Osteoblast (primary cell): ENCODE measurements around the gene MARCHF3. TPM values are rescaled to one million over a fixed set of nuclear protein-coding genes. Genes with fewer than 3 reads are reported as not detected.

Source experiments
- DNase-seq: peaks from one replicate; pipeline ENCODE4 v3.0.0; 2011; ENCODE audit warnings: low spot score, mixed read lengths; ENCODE audit not compliant: insufficient read length; ENCODE audit errors: missing footprints
- H2AFZ ChIP-seq: 2 replicates; pipeline ENCODE4 v1.6.0; 2011; ENCODE audit warnings: mild to moderate bottlenecking, low read length
- H3K27ac ChIP-seq: 2 replicates; pipeline ENCODE4 v1.5.1; 2011; ENCODE audit warnings: mild to moderate bottlenecking, low read depth, low read length, moderate library complexity
- H3K27me3 ChIP-seq: 2 replicates; pipeline ENCODE4 v1.6.0; 2012; ENCODE audit warnings: mild to moderate bottlenecking, control low read depth, inconsistent platforms, low read length, moderate library complexity; ENCODE audit not compliant: insufficient read depth
- H3K36me3 ChIP-seq: 2 replicates; pipeline ENCODE4 v1.5.1; 2011; ENCODE audit warnings: mild to moderate bottlenecking, low read length, control low read depth, moderate library complexity; ENCODE audit not compliant: insufficient read depth
- H3K4me1 ChIP-seq: 2 replicates; pipeline ENCODE4 v1.5.1; 2011; ENCODE audit warnings: mild to moderate bottlenecking, low read length, control low read depth, moderate library complexity; ENCODE audit not compliant: insufficient read depth
- H3K4me2 ChIP-seq: 2 replicates; pipeline ENCODE4 v1.6.0; 2011; ENCODE audit warnings: mild to moderate bottlenecking, low read length; ENCODE audit not compliant: insufficient read depth
- H3K4me3 ChIP-seq: fragments of 200-600 bp; sonication (generic); 3 replicates; pipeline ENCODE4 v1.5.1; 2012; ENCODE audit warnings: mild to moderate bottlenecking, low read length, inconsistent platforms; ENCODE audit not compliant: insufficient read depth
- H3K79me2 ChIP-seq: 2 replicates; pipeline ENCODE4 v1.6.0; 2012; ENCODE audit warnings: mild to moderate bottlenecking, low read length, control low read depth, inconsistent platforms; ENCODE audit not compliant: insufficient read depth
- H3K9me3 ChIP-seq: 2 replicates; pipeline ENCODE4 v1.5.1; 2011; ENCODE audit warnings: low read depth, low read length, control low read depth
- H4K20me1 ChIP-seq: 2 replicates; pipeline ENCODE4 v1.6.0; 2012; ENCODE audit warnings: mild to moderate bottlenecking, low read length, control low read depth; ENCODE audit not compliant: insufficient read depth
- CTCF ChIP-seq: IDR thresholded peaks from 2 replicates; pipeline ENCODE4 v1.5.1; 2011; ENCODE audit warnings: mild to moderate bottlenecking, low read depth, low read length, moderate library complexity; ENCODE audit errors: extremely low read depth
- total RNA-seq: library from RNA; depleted of rRNA; stranded (reverse); fragments of >200 nt; gene quantifications from 2 replicates; pipeline ENCODE4 v1.2.3, GENCODE V29; 2012

MARCHF3 gene
- total RNA-seq, 1 donor: 2.2 TPM

GRCh38 chr5:126928041-126928440, 102.3 kb downstream of the MARCHF3 start:
- no peak for DNase-seq
- Histone ChIP-seq H3K36me3 (no peaks in the 10 kb centered on the region), H3K27ac (no peak overlapping the region), H3K4me1 (no peaks in the 10 kb centered on the region), H3K79me2 (no peaks in the 10 kb centered on the region), H2AFZ (no peak overlapping the region), H3K9me3 (no peaks in the 10 kb centered on the region), H3K4me2 (no peak overlapping the region), H4K20me1 (no peaks in the 10 kb centered on the region), H3K27me3 (no peaks in the 10 kb centered on the region), H3K4me3 (no peak overlapping the region)
- no peak for TF ChIP-seq CTCF

GRCh38 chr5:126927429-126927828, 102.9 kb downstream of the MARCHF3 start:
- Histone ChIP-seq H3K4me3 (no peak overlapping the region), H3K27ac (no peak overlapping the region), H3K4me1 (no peaks in the 10 kb centered on the region), H3K4me2 (no peak overlapping the region), H3K27me3 (no peaks in the 10 kb centered on the region), H2AFZ (no peak overlapping the region), H4K20me1 (no peaks in the 10 kb centered on the region), H3K36me3 (no peaks in the 10 kb centered on the region), H3K9me3 (no peaks in the 10 kb centered on the region), H3K79me2 (no peaks in the 10 kb centered on the region)
- no peak for DNase-seq
- TF ChIP-seq CTCF: no peak

GRCh38 chr5:126926187-126926586, 104.2 kb downstream of the MARCHF3 start:
- H3K36me3 ChIP-seq: no peaks in the 10 kb centered on the region
- no peak for TF ChIP-seq CTCF
- no peak overlapping the region for H3K4me3 ChIP-seq
- H3K79me2 ChIP-seq: no peaks in the 10 kb centered on the region
- no peak overlapping the region for H2AFZ ChIP-seq
- no peaks in the 10 kb centered on the region for H3K9me3 ChIP-seq
- H3K27ac ChIP-seq: no peak overlapping the region
- no peak for DNase-seq
- no peak overlapping the region for H3K4me2 ChIP-seq
- no peaks in the 10 kb centered on the region for H3K4me1 ChIP-seq
- no peaks in the 10 kb centered on the region for H3K27me3 ChIP-seq
- H4K20me1 ChIP-seq: no peaks in the 10 kb centered on the region

GRCh38 chr5:126925482-126925881, 104.9 kb downstream of the MARCHF3 start:
- Histone ChIP-seq H2AFZ (no peak overlapping the region), H3K4me3 (no peak overlapping the region), H3K9me3 (no peaks in the 10 kb centered on the region), H3K4me2 (no peak overlapping the region), H3K79me2 (no peaks in the 10 kb centered on the region), H3K27ac (no peak overlapping the region), H3K27me3 (no peaks in the 10 kb centered on the region), H3K4me1 (no peaks in the 10 kb centered on the region), H4K20me1 (no peaks in the 10 kb centered on the region), H3K36me3 (no peaks in the 10 kb centered on the region)
- no peak for DNase-seq
- no peak for TF ChIP-seq CTCF
